Liver (tissue), 9 donors: ENCODE results near the gene RIPOR1. TPM values are rescaled to one million over a fixed set of nuclear protein-coding genes. Genes with fewer than 3 reads are reported as not detected.

Experiments
- DNase-seq: peaks from one replicate; pipeline ENCODE4 v3.0.0-alpha.2; 2017; ENCODE audit warnings: low spot score
- H3K27ac ChIP-seq, 2 donors: one replicate each; pipeline ENCODE4 v1.7.0; 2013; ENCODE audit warnings: inconsistent platforms in 2 of 2, low read length in 2 of 2, control low read depth in 1 of 2, low read depth in 1 of 2, mild to moderate bottlenecking in 1 of 2
- H3K27me3 ChIP-seq, 4 donors: one replicate each; pipeline versions ENCODE4 v1.6.1 to v1.7.0; 2013; ENCODE audit warnings: low read length in 3 of 4, inconsistent platforms in 1 of 4, mild to moderate bottlenecking in 1 of 4, moderate library complexity in 1 of 4; ENCODE audit not compliant: control insufficient read depth in 4 of 4, insufficient read depth in 4 of 4
- H3K36me3 ChIP-seq, 4 donors: one replicate each; pipeline versions ENCODE4 v1.6.1 to v1.7.0; 2013; ENCODE audit warnings: low read length in 3 of 4, mild to moderate bottlenecking in 3 of 4, low read depth in 1 of 4, moderate library complexity in 1 of 4; ENCODE audit not compliant: control insufficient read depth in 4 of 4, insufficient read depth in 3 of 4
- H3K4me1 ChIP-seq, 4 donors: one replicate each; pipeline versions ENCODE4 v1.6.1 to v1.7.0; 2013; ENCODE audit warnings: low read length in 3 of 4, mild to moderate bottlenecking in 3 of 4, moderate library complexity in 1 of 4; ENCODE audit not compliant: control insufficient read depth in 4 of 4, insufficient read depth in 4 of 4
- H3K4me3 ChIP-seq, 3 donors: one replicate each; pipeline versions ENCODE4 v1.6.1 to v1.7.0; 2013; ENCODE audit warnings: low read length in 3 of 3, control low read depth in 1 of 3, low read depth in 1 of 3, mild to moderate bottlenecking in 1 of 3
- H3K9ac ChIP-seq, 2 donors: one replicate each; pipeline ENCODE4 v1.7.0; 2013; ENCODE audit warnings: low read length in 2 of 2, mild to moderate bottlenecking in 2 of 2, moderate library complexity in 2 of 2, control low read depth in 1 of 2, low read depth in 1 of 2
- H3K9me3 ChIP-seq, 4 donors: one replicate each; pipeline versions ENCODE4 v1.6.1 to v1.7.0; 2013; ENCODE audit warnings: low read length in 3 of 4; ENCODE audit not compliant: control insufficient read depth in 4 of 4
- CTCF ChIP-seq: fragments of 150-350 bp; IDR thresholded peaks from 2 replicates; pipeline ENCODE4 v1.5.1; 2017; ENCODE audit warnings: improper control_type of control experiment, low read depth, low read length; ENCODE audit not compliant: missing input control
- EGR1 ChIP-seq, 2 donors: IDR thresholded peaks; 2 replicates each; pipeline ENCODE4 v1.6.1; 2016 to 2018; ENCODE audit warnings: antibody characterized with exemption in 2 of 2, low read depth in 2 of 2
- FOXA1 ChIP-seq: IDR thresholded peaks from 2 replicates; pipeline ENCODE4 v1.6.1; 2016; ENCODE audit warnings: antibody characterized with exemption
- FOXA2 ChIP-seq: IDR thresholded peaks from 2 replicates; pipeline ENCODE4 v1.6.1; 2016; ENCODE audit warnings: antibody characterized with exemption
- GABPA ChIP-seq, 2 donors: IDR thresholded peaks in 1 of 2; conservative IDR thresholded peaks in 1 of 2; 2 replicates each; pipeline ENCODE4 v1.6.1; 2016; ENCODE audit warnings: antibody characterized with exemption in 2 of 2, mild to moderate bottlenecking in 1 of 2, moderate library complexity in 1 of 2
- HNF4A ChIP-seq, 2 donors: conservative IDR thresholded peaks; 2 replicates each; pipeline ENCODE4 v1.6.1; 2016; ENCODE audit warnings: antibody characterized with exemption in 2 of 2, mild to moderate bottlenecking in 2 of 2
- HNF4G ChIP-seq: IDR thresholded peaks from 2 replicates; pipeline ENCODE4 v1.6.1; 2016; ENCODE audit warnings: antibody characterized with exemption
- JUND ChIP-seq, 2 donors: IDR thresholded peaks; 2 replicates each; pipeline ENCODE4 v1.6.1; 2016; ENCODE audit warnings: antibody characterized with exemption in 2 of 2
- NR2F2 ChIP-seq: IDR thresholded peaks from 2 replicates; pipeline ENCODE4 v1.6.1; 2016; ENCODE audit warnings: antibody characterized with exemption
- RAD21 ChIP-seq, 2 donors: IDR thresholded peaks; 2 replicates each; pipeline ENCODE4 v1.6.1; 2016; ENCODE audit warnings: antibody characterized with exemption in 2 of 2, mild to moderate bottlenecking in 2 of 2
- RXRA ChIP-seq, 2 donors: IDR thresholded peaks; 2 replicates each; pipeline ENCODE4 v1.6.1; 2017 to 2018; ENCODE audit warnings: antibody characterized with exemption in 2 of 2, mild to moderate bottlenecking in 1 of 2
- SP1 ChIP-seq: IDR thresholded peaks from 2 replicates; pipeline ENCODE4 v1.6.1; 2018; ENCODE audit warnings: antibody characterized with exemption, mild to moderate bottlenecking
- TAF1 ChIP-seq: conservative IDR thresholded peaks from 2 replicates; pipeline ENCODE4 v1.6.1; 2016; ENCODE audit warnings: antibody characterized with exemption, mild to moderate bottlenecking
- YY1 ChIP-seq: IDR thresholded peaks from 2 replicates; pipeline ENCODE4 v1.6.1; 2016; ENCODE audit warnings: antibody characterized with exemption, mild to moderate bottlenecking
- ZBTB33 ChIP-seq: IDR thresholded peaks from 2 replicates; pipeline ENCODE4 v1.6.1; 2016; ENCODE audit warnings: antibody characterized with exemption
- WGBS: extraction: QIAGEN DNeasy Blood & Tissue Kit; methylation state at CpG from one replicate; pipeline ENCODE4 v1.1.7; 2013; 5-methylcytosine and 5-hydroxymethylcytosine counted together
- polyA plus RNA-seq, 2 donors: library from polyadenylated mRNA; stranded (reverse) in 1 of 2; unstranded in 1 of 2; fragments of 200-250 nt in 1 of 2; fragments of >200 nt in 1 of 2; fragmentation: Nextera tagmentation in 1 of 2; extraction: Ambion mirVana in 1 of 2; gene quantifications; one replicate each; pipeline versions ENCODE4 v1.2.1 to v1.2.3, GENCODE V29; 2013 to 2015
- total RNA-seq, 2 donors: library from RNA; depleted of rRNA; stranded (reverse); fragments of >200 nt; gene quantifications; one replicate each; pipeline ENCODE4 v1.2.3, GENCODE V29; 2014
- TF ChIP-seq, protein P1 (sequence below): IDR thresholded peaks from 2 replicates; pipeline ENCODE4 v1.6.1; 2016; ENCODE audit warnings: antibody characterized with exemption
- TF ChIP-seq, protein P2 (sequence below): IDR thresholded peaks from 2 replicates; pipeline ENCODE4 v1.6.1; 2016; ENCODE audit warnings: antibody characterized with exemption, mild to moderate bottlenecking
- TF ChIP-seq, protein P3 (sequence below): IDR thresholded peaks from 2 replicates; pipeline ENCODE4 v1.6.1; 2016; ENCODE audit warnings: antibody characterized with exemption
- donor health status: healthy.
- donor health status: healthy.
- donor health status: healthy.
- donor health status: healthy.
- donor health status: healthy.

The RIPOR1 gene, protein sequence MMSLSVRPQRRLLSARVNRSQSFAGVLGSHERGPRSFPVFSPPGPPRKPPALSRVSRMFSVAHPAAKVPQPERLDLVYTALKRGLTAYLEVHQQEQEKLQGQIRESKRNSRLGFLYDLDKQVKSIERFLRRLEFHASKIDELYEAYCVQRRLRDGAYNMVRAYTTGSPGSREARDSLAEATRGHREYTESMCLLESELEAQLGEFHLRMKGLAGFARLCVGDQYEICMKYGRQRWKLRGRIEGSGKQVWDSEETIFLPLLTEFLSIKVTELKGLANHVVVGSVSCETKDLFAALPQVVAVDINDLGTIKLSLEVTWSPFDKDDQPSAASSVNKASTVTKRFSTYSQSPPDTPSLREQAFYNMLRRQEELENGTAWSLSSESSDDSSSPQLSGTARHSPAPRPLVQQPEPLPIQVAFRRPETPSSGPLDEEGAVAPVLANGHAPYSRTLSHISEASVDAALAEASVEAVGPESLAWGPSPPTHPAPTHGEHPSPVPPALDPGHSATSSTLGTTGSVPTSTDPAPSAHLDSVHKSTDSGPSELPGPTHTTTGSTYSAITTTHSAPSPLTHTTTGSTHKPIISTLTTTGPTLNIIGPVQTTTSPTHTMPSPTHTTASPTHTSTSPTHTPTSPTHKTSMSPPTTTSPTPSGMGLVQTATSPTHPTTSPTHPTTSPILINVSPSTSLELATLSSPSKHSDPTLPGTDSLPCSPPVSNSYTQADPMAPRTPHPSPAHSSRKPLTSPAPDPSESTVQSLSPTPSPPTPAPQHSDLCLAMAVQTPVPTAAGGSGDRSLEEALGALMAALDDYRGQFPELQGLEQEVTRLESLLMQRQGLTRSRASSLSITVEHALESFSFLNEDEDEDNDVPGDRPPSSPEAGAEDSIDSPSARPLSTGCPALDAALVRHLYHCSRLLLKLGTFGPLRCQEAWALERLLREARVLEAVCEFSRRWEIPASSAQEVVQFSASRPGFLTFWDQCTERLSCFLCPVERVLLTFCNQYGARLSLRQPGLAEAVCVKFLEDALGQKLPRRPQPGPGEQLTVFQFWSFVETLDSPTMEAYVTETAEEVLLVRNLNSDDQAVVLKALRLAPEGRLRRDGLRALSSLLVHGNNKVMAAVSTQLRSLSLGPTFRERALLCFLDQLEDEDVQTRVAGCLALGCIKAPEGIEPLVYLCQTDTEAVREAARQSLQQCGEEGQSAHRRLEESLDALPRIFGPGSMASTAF
- 10 to 100 TPM; 16.8 to 25.2 TPM for total RNA-seq
- polyA plus RNA-seq, result 10 to 100 TPM in 1 of 2 donors, 1 to 10 TPM in 1; 7.6 to 13.8 TPM

DNA sequence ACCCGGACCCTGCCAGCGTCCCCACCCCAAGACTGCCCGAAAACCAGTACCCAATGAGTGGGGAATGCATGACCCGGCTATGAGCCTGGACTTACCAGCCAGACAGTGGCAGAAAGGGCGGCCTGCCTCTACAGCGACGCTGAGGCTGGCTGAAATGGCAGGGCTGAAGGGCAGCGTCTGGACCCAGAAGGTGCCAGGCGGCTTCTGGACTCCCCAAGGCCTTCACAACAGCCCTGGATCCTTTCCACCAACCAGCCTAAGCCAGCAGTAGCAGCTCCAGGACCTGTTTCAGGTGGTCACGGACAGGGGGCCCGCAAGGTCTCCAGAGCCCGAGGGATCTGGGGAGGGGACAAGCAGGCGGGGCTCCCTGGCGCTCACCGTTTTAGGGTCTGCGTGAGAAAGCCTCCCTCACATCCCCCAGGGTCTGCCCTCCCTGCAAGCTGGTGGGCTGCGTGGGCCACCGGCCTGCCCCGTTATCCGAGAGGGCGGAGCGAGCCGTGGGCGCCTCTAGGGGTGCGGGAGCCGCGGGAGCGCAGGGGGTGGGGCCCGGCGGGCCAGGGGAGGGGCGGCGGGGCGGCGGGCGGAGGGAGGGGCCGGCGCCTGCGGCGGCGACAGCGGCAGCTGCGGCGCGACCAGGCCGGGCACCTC is at the start of gene RIPOR1:
TSS of gene RIPOR1 (plus strand) at position 608 of the 648 bp plus-strand sequence. CDS start 9,618 bp downstream, outside the sequence.
- DNase-seq, result peak; percentile 74
- H3K9ac ChIP-seq, result peak within 1 kb of the TSS; percentile 61 to 64
- H3K9me3 ChIP-seq, result no peaks in the 10 kb centered on the region
- peaks cover 10 to 53% (median 43%) of the 10 kb centered on the region in 4 donors for H3K4me1 ChIP-seq
- 9% methylated on average over 45 of the region's 45 CpGs for WGBS
- peak within 1 kb of the TSS; percentile 80 to 87 for H3K27ac ChIP-seq
- H3K27me3 ChIP-seq, result no peaks in the 10 kb centered on the region
- TF ChIP-seq HNF4A (conservative IDR thresholded peaks at IDR 0.05), result peak in 1 of 2 donors; percentile 9
- no peak for TF ChIP-seq GABPA (IDR thresholded peaks at IDR 0.05 in 1 of 2, conservative IDR thresholded peaks at IDR 0.05 in 1 of 2)
- peak; percentile 16 for TF ChIP-seq SP1
- peak within 1 kb of the TSS; percentile 69 to 83 (median 71) for H3K4me3 ChIP-seq
- no peaks in the 10 kb centered on the region for H3K36me3 ChIP-seq

- Histone ChIP-seq H3K9me3 (no peaks in the 10 kb centered on the region), H3K36me3 (peaks cover 0 to 7% (median 1%) of the 10 kb centered on the region in 4 donors), H3K27ac (peak within 1 kb of the TSS; percentile 85 to 93), H3K27me3 (no peaks in the 10 kb centered on the region), H3K4me3 (peak within 1 kb of the TSS; percentile 70 to 98 (median 87)), H3K9ac (peak within 1 kb of the TSS; percentile 81 to 88), H3K4me1 (peaks cover 10 to 55% (median 44%) of the 10 kb centered on the region in 4 donors)
- WGBS, result under 1% methylated on average over 57 of the region's 57 CpGs
- DNase-seq, result peak; percentile 100
- TF ChIP-seq, protein P1, sequence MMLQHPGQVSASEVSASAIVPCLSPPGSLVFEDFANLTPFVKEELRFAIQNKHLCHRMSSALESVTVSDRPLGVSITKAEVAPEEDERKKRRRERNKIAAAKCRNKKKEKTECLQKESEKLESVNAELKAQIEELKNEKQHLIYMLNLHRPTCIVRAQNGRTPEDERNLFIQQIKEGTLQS, result no peak
- TF ChIP-seq GABPA (IDR thresholded peaks at IDR 0.05 in 1 of 2, conservative IDR thresholded peaks at IDR 0.05 in 1 of 2) (peak; percentile 14 to 88), EGR1 (IDR thresholded peaks at IDR 0.05; ENCODE audit: low read depth in 2 of 2) (peak; percentile 60 to 77), RAD21 (IDR thresholded peaks at IDR 0.05) (peak; percentile 77 to 83), FOXA2 (peak; percentile 22), TAF1 (peak; percentile 89), CTCF (peak; percentile 83), RXRA (IDR thresholded peaks at IDR 0.05) (peak in 1 of 2 donors; percentile 41), SP1 (peak; percentile 65), YY1 (peak; percentile 82), FOXA1 (peak; percentile 54), ZBTB33 (peak; percentile 65), HNF4A (conservative IDR thresholded peaks at IDR 0.05) (no peak), HNF4G (no peak), JUND (IDR thresholded peaks at IDR 0.05) (no peak), NR2F2 (no peak)
- TF ChIP-seq, protein P2, sequence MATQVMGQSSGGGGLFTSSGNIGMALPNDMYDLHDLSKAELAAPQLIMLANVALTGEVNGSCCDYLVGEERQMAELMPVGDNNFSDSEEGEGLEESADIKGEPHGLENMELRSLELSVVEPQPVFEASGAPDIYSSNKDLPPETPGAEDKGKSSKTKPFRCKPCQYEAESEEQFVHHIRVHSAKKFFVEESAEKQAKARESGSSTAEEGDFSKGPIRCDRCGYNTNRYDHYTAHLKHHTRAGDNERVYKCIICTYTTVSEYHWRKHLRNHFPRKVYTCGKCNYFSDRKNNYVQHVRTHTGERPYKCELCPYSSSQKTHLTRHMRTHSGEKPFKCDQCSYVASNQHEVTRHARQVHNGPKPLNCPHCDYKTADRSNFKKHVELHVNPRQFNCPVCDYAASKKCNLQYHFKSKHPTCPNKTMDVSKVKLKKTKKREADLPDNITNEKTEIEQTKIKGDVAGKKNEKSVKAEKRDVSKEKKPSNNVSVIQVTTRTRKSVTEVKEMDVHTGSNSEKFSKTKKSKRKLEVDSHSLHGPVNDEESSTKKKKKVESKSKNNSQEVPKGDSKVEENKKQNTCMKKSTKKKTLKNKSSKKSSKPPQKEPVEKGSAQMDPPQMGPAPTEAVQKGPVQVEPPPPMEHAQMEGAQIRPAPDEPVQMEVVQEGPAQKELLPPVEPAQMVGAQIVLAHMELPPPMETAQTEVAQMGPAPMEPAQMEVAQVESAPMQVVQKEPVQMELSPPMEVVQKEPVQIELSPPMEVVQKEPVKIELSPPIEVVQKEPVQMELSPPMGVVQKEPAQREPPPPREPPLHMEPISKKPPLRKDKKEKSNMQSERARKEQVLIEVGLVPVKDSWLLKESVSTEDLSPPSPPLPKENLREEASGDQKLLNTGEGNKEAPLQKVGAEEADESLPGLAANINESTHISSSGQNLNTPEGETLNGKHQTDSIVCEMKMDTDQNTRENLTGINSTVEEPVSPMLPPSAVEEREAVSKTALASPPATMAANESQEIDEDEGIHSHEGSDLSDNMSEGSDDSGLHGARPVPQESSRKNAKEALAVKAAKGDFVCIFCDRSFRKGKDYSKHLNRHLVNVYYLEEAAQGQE, result peak; percentile 69
- TF ChIP-seq, protein P3, sequence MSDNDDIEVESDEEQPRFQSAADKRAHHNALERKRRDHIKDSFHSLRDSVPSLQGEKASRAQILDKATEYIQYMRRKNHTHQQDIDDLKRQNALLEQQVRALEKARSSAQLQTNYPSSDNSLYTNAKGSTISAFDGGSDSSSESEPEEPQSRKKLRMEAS, result peak; percentile 78
Observed at GRCh38 chr16:67480833-67481560, 47.6 kb upstream of the RIPOR1 start, which contains the start of gene ATP6V0D1. Gene ATP6V0D1 (minus strand): TSS chr16:67481157. CDS start chr16:67481086, 71 bp downstream.
